NCI-H2227 (cell line): ENCODE measurements around the gene CTSL.

Source experiments
- DNase-seq: peaks from one replicate; lab custom pipeline; 2025; ENCODE audit not compliant: unreplicated experiment; lab: John Stamatoyannopoulos, UW

Gene CTSL

GRCh38 chr9:87699835-87700234 lies 26.1 kb upstream of the CTSL start:
- DNase-seq = no peak

- DNase-seq = no peak
Observed at GRCh38 chr9:87701491-87701890, 24.4 kb upstream of the CTSL start.

GRCh38 chr9:87701931-87702421 lies 23.9 kb upstream of the CTSL start:
- no peak for DNase-seq

DNA sequence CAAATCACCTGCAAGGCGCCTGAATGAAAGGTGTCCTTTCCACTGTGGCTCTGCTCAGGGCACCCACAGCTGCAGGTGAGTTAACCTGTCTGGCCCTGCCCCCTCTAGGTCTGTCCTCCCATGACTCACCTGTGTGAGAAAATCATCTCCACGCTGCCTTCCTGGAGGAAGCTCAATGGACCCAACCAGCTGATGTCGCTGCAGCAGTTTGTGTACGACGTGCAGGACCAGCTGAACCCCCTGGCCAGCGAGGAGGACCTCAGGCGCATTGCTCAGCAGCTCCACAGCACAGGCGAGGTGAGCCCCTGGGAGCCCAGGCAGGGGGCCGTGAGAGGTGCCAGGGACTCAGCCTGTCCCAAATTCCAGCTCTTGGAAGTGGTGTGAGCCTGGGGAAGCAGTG lies 23.0 kb upstream of the CTSL start:
- no peak for DNase-seq

DNA sequence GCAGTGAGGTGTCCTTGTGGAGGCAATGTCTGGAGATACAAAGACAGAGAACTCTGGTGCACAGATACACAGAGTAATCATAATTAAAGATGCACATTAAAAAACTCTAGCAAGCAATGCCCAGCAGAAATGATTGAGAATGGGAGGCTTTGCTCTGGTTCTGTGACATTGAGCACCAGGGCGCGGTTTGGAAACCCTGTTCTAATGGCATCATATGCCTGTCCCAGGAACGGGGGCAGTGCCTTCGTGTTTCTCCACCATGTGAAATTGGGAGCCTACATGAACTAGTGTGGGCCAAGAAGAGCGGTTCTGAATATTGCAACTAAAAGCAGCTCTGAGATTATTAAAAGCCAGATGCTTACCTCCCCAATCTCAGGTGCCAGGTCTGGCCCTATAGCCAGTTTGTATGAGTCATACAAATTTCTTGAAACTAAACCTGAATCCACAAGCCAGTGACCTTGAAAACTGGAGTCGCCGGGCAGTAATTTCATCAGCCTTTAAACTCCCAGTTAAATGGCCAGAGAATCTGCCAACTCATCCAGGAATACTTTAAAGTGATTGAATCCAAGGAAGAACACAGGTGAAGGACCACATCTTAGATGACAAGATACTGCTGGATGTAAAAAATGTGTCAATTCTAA lies 22.2 kb upstream of the CTSL start:
- DNase-seq = no peak

DNA sequence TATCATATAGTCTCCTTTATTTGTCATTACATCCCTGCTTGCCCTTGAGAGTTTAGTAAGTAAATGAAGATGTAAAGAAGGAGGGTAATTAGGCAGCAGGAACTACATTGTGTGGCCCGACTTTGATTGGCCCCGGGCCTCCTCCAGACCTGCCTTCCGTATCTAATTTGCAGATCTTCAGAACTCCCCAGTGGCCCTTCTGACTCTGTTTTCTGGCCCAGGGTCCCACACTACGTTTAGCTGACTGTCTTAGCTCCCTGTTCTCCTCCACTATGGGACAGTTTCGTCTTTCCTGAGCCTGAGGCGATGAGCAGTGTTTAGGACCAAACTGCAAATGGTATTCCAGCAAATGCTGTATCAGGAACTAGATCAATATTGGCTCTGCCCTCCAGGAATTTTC lies 21.6 kb upstream of the CTSL start:
- no peak for DNase-seq

- DNase-seq = no peak
Observed at GRCh38 chr9:87706066-87706739, 19.7 kb upstream of the CTSL start.

DNA sequence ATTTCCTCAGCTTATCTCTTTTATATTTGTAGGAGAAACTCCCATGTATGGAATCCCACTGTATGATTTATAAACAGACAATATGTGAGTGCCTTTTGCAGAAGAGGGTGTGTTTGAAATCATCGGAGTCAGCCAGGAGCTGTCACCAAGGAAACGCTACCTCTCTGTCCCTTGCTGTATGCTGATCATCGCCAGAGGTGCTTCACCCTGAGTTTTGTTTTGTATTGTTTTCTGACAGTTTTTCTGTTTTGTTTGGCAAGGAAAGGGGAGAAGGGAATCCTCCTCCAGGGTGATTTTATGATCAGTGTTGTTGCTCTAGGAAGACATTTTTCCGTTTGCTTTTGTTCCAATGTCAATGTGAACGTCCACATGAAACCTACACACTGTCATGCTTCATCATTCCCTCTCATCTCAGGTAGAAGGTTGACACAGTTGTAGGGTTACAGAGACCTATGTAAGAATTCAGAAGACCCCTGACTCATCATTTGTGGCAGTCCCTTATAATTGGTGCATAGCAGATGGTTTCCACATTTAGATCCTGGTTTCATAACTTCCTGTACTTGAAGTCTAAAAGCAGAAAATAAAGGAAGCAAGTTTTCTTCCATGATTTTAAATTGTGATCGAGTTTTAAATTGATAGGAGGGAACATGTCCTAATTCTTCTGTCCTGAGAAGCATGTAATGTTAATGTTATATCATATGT lies 18.0 kb upstream of the CTSL start:
- DNase-seq = no peak

DNA sequence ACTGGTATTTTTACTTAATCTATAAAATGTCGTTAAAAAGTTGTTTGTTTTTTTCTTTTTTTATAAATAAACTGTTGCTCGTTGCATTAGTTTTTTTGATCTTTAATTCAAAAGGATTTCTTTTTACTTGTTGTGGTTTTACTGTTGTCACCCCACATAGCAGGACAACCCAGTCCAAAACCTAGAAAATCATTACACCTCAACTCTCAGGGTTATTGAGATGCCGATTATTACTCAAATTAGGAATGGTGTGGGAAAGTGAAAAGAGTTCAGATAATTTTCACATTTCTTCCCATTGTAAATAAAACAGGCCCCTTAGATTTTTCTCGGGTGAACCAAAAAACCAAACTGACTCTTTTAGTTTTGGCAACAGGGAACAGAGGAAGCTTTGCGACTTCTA lies 17.4 kb upstream of the CTSL start:
- DNase-seq = no peak

- DNase-seq = no peak
Observed at GRCh38 chr9:87708986-87709728, 16.8 kb upstream of the CTSL start.

DNA sequence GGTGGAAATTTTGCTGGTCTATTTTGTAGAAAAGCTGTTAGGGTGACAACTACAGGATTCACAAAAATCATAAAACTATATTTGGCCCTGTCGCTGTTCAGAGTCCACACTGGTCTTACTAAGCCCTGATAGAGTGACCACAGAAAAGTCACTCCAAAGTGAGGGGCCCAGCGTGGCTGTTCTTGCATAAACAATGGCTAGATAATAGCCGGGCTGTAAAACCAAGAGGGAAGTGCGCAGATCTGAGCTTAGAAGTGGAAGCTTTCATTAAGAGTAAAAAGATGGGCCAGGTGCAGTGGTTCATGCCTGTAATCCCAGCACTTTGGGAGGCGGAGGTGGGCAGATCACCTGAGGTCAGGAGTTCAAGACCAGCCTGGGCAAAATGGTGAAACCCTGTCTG lies 15.5 kb upstream of the CTSL start:
- DNase-seq = no peak

DNA sequence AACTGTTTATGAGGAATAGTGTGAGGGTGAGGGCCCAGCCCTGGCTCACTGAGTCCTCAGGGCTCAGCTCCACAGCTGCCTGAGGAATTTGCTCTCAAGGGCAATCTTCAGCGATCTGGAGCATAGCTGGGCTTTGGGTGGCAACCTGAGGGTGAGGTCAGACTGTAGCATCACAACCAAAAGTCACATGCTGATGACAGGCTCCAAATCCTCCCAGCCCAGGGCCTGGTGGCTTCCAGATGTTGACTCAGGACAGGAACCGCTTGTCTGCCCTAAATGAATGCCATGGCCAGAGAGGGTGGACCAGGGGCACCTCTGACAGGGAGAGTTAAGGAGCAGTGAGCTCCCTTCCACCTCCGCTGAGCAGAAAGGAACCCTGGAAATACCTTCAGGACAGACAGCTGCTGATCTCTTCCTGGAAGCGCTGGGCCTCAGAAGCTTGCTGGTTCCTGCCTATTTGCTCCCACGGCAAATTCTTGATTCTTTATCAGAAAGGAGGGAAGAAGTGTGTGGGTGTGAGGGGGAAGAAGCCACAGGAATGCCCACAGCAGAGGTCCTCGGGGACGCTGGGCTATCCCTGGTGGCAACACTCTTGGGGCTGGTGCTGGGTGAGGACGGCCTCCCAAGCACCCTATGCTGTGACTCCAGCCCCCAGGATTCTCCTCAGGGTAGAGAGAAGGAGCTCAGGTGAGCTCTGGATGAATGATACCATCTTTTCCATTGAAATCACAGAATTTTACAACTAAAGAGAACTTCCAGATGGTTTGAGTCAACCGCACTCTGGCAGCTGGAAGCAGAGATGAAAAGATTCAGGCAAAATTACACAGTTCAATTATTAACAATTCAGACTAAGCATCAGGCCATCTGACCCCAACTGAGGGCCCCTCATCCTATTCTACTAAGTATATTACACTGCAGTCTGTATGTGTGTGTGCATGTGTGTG lies 13.8 kb upstream of the CTSL start:
- DNase-seq = no peak

DNA sequence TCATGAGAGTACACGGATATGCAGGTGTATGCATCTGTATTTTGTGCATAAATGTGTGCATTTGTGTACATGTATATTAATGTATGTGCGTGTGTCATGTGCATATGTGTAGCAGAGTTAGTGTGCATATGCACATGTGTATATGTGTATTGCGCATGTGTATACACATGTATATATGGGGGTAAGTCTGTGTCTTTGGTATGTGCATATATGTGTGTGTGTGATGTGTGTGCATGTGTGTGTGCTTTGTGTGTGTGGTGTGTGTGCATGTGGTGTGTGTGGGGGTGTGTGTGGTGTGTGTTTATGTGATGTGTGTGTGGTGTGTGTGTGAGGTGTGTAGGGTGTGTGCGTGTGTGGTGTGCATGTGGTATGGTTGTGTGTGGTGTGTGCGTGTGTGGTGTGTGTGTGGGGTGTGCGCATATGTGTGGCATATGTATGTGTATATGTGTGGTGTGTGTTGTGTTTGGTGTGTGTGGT lies 13.1 kb upstream of the CTSL start:
- DNase-seq = no peak

GRCh38 chr9:87713278-87713987 lies 12.5 kb upstream of the CTSL start:
- no peak for DNase-seq

DNA sequence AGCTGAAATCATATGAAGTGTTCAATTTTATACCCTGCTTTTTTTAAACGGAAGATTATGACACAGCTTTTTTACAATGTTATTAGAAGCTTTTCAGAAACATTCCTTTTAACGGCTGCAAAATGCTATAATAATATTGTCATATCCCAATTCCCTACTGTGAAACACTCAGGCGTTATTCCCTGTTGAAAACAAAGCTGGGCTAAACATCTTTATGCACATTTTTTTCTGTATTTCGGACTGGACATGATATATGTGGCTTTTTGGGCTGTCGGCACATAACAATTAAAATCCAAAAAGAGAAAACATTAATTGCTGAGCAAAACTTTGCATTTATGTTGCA lies 12.0 kb upstream of the CTSL start:
- DNase-seq = no peak

GRCh38 chr9:87714819-87715218 lies 11.1 kb upstream of the CTSL start:
- no peak for DNase-seq

DNA sequence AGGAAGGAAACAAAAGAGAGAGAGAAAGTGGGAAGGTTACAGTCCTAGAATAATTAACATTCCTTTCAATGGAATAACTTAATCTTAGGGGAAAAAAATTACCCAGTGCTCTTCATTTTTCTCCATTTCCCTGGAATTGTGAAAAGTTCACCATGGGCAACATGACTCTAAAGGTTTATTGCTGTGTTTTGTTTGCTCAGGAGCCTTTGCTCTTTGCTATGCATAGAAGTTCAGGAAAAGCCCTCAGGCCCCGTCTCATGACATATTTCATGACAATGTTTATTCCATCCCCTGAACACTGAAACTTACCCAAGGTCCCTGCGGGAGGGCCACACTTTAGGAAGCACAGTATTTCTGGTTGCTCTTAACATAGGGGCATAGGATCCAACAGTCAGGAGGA lies 9.8 kb upstream of the CTSL start:
- DNase-seq = no peak

DNA sequence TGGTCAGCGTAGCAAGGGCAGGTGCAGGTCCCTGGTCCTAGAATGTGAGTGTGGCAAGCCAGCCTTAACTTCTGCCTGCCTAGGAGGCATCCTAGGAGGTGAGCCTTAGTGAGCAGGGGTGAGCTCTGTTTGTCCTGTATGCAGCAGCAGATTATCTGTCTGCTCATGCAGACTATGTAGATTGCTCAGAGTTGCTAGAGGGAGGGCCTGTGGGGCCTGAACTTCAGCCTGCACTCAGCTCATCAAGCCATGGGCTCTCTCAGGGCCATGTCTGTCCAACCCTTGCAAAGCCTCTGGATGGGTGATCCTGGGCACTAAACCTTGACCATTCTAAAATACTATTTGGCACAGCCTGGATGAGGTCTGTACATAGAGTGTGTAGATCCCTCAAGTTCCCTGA lies 8.5 kb upstream of the CTSL start:
- no peak for DNase-seq

GRCh38 chr9:87718231-87718630 lies 7.7 kb upstream of the CTSL start:
- no peak for DNase-seq
